K562 (cell line): ENCODE measurements around the gene DCHS2. TPM values are rescaled to one million over a fixed set of nuclear protein-coding genes. Genes with fewer than 3 reads are reported as not detected.

Experiments used
- ATF6 ChIP-seq: sonication (generic); formaldehyde crosslinking; IDR thresholded peaks from 2 replicates; pipeline ENCODE4 v1.4.0; 2020; ENCODE audit warnings: mild to moderate bottlenecking, missing genetic modification reagents
- BHLHE40 ChIP-seq: IDR thresholded peaks from 2 replicates; pipeline ENCODE4 v1.6.1; 2011; ENCODE audit warnings: low read length, improper control_type of control experiment
- CBFA2T3 ChIP-seq: fragments of 450-650 bp; IDR thresholded peaks from 2 replicates; pipeline ENCODE4 v1.6.1; 2017
- FOXM1 ChIP-seq, 2 experiments: fragments of 450-650 bp in 1 of 2; sonication (generic) in 1 of 2; formaldehyde crosslinking in 1 of 2; IDR thresholded peaks; 2 replicates each; pipeline versions ENCODE4 v1.6.1 to v1.9.0; 2017 to 2022; ENCODE audit warnings: low read depth in 2 of 2, mild to moderate bottlenecking in 2 of 2, missing genetic modification reagents in 1 of 2, moderate library complexity in 1 of 2
- GATAD2A ChIP-seq: fragments of 450-650 bp; IDR thresholded peaks from 2 replicates; pipeline ENCODE4 v1.6.1; 2017
- LARP7 ChIP-seq: fragments of 450-650 bp; IDR thresholded peaks from 2 replicates; pipeline ENCODE4 v1.6.1; 2016
- MCM2 ChIP-seq: fragments of 450-650 bp; IDR thresholded peaks from 2 replicates; pipeline ENCODE4 v1.6.1; 2017; ENCODE audit warnings: low read depth, mild to moderate bottlenecking
- NCOA4 ChIP-seq: fragments of 450-650 bp; IDR thresholded peaks from 2 replicates; pipeline ENCODE4 v1.6.1; 2018; ENCODE audit warnings: mild to moderate bottlenecking; ENCODE audit not compliant: partially characterized antibody
- NFIC ChIP-seq: fragments of 450-650 bp; IDR thresholded peaks from 2 replicates; pipeline ENCODE4 v1.6.1; 2017; ENCODE audit warnings: mild to moderate bottlenecking, inconsistent platforms
- NUFIP1 ChIP-seq: fragments of 450-650 bp; IDR thresholded peaks from 2 replicates; pipeline ENCODE4 v1.6.1; 2018; ENCODE audit not compliant: partially characterized antibody
- RNF2 ChIP-seq: sonication (generic); IDR thresholded peaks from 2 replicates; pipeline ENCODE4 v1.6.1; 2016
- SMARCA4 ChIP-seq: fragments of 450-650 bp; IDR thresholded peaks from 2 replicates; pipeline ENCODE4 v1.6.1; 2016
- SMARCC2 ChIP-seq: fragments of 450-650 bp; IDR thresholded peaks from 2 replicates; pipeline ENCODE4 v1.6.1; 2017; ENCODE audit warnings: antibody characterized with exemption, moderate library complexity, mild to moderate bottlenecking, low read depth
- STAT5A ChIP-seq: IDR thresholded peaks from 2 replicates; pipeline ENCODE4 v1.6.1; 2012; ENCODE audit warnings: low read length, inconsistent platforms, borderline replicate concordance
- TEAD2 ChIP-seq: fragments of 450-650 bp; IDR thresholded peaks from 2 replicates; pipeline ENCODE4 v1.6.1; 2016; ENCODE audit warnings: missing genetic modification characterization, control low read depth, missing compliant biosample characterization
- TRIM25 ChIP-seq: fragments of 450-650 bp; IDR thresholded peaks from 2 replicates; pipeline ENCODE4 v1.7.0; 2016; ENCODE audit warnings: borderline replicate concordance
- U2AF2 ChIP-seq: fragments of 200-400 bp; formaldehyde crosslinking; optimal IDR thresholded peaks from 2 replicates; pipeline ENCODE3; 2017; ENCODE audit warnings: low read depth, mild to moderate bottlenecking, low read length
- VEZF1 ChIP-seq: fragments of 200-800 bp; sonication (Bioruptor generic); IDR thresholded peaks from 2 replicates; pipeline ENCODE4 v1.6.1; 2017; ENCODE audit warnings: missing genetic modification characterization, missing compliant biosample characterization
- ZNF324 ChIP-seq: fragments of 250-450 bp; sonication (Bioruptor Pico); IDR thresholded peaks from 2 replicates; pipeline ENCODE4 v1.4.0; 2020; ENCODE audit warnings: mild to moderate bottlenecking
- ZNF444 ChIP-seq: fragments of 250-450 bp; sonication (Bioruptor Pico); IDR thresholded peaks from 2 replicates; pipeline ENCODE4 v1.4.0; 2020; ENCODE audit warnings: mild to moderate bottlenecking, moderate library complexity
- ZZZ3 ChIP-seq: fragments of 450-650 bp; IDR thresholded peaks from 2 replicates; pipeline ENCODE4 v1.6.1; 2016; ENCODE audit warnings: antibody characterized with exemption, mild to moderate bottlenecking, moderate library complexity
- polyA plus RNA-seq, 8 experiments: library from polyadenylated mRNA; depleted of rRNA in 4 of 8; stranded (reverse) in 5 of 8; unstranded in 3 of 8; fragments of >200 nt; fragmentation: Nextera tagmentation in 2 of 8; fragmentation: Illumina TruSeq in 1 of 8; extraction: Ambion mirVana in 2 of 8; extraction: Trizol in 1 of 8; gene quantifications; 2 replicates each; pipeline versions ENCODE4 v1.2.1 to v1.2.3, GENCODE V29; 2011 to 2014; ENCODE audit warnings: inconsistent platforms in 1 of 8, missing spikeins in 1 of 8
- total RNA-seq, 7 experiments: library from RNA; depleted of rRNA in 6 of 7; stranded (reverse); fragments of >200 nt in 6 of 7; fragmentation: Illumina TruSeq in 2 of 7; extraction: Trizol in 2 of 7; gene quantifications; 2 replicates each; pipeline versions ENCODE4 v1.2.1 to v1.2.3, GENCODE V29; 2011 to 2021; ENCODE audit warnings: low replicate concordance in 1 of 7
- TF ChIP-seq, protein P1 (sequence below), 3 experiments: fragments of 200-800 bp in 1 of 3; fragments of 250-450 bp in 1 of 3; fragments of 450-650 bp in 1 of 3; sonication (Bioruptor Pico) in 1 of 3; sonication (Bioruptor generic) in 1 of 3; formaldehyde crosslinking in 1 of 3; IDR thresholded peaks; 2 replicates each; pipeline versions ENCODE4 v1.6.1 to v1.8.0; 2016 to 2022; ENCODE audit warnings: mild to moderate bottlenecking in 2 of 3, missing genetic modification characterization in 2 of 3, missing compliant biosample characterization in 1 of 3, moderate library complexity in 1 of 3

The DCHS2 gene
- total and polyA plus RNA-seq, 9 of the 15 experiments (the other 6 are each of a cell fraction or from before 2014, with no cell fraction given) = 0.49 to 7.1 (median 5.3) TPM

DNA sequence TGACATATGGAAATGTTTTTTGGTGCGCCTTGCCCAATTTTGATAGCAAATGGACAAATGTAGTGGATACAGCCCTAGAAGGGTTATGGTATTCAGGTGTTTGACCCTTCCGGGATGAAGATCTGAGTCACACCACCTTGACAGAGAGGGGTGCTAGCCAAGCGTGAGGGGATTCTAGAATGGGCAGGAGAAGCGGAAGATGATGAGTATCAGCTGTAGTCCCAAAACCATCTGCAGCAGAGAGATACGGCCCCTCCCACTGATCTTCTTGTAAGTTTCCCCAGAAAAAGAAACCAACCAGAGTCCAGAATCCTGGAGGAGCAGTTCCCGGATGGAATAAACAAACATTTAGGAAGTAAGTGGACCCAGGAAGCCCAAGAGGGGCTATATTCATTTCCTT lies 18.1 kb downstream of the DCHS2 start (continued):
- TF ChIP-seq, protein P1, sequence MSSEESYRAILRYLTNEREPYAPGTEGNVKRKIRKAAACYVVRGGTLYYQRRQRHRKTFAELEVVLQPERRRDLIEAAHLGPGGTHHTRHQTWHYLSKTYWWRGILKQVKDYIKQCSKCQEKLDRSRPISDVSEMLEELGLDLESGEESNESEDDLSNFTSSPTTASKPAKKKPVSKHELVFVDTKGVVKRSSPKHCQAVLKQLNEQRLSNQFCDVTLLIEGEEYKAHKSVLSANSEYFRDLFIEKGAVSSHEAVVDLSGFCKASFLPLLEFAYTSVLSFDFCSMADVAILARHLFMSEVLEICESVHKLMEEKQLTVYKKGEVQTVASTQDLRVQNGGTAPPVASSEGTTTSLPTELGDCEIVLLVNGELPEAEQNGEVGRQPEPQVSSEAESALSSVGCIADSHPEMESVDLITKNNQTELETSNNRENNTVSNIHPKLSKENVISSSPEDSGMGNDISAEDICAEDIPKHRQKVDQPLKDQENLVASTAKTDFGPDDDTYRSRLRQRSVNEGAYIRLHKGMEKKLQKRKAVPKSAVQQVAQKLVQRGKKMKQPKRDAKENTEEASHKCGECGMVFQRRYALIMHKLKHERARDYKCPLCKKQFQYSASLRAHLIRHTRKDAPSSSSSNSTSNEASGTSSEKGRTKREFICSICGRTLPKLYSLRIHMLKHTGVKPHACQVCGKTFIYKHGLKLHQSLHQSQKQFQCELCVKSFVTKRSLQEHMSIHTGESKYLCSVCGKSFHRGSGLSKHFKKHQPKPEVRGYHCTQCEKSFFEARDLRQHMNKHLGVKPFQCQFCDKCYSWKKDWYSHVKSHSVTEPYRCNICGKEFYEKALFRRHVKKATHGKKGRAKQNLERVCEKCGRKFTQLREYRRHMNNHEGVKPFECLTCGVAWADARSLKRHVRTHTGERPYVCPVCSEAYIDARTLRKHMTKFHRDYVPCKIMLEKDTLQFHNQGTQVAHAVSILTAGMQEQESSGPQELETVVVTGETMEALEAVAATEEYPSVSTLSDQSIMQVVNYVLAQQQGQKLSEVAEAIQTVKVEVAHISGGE (CRISPR knock-in tag; IDR thresholded peaks at IDR 0.05) = 0 out of 6 replicates have a peak, but pooled peaks of 1 of the 3 experiments have one; percentile 11
- TF ChIP-seq ZNF324 (CRISPR knock-in tag) (no peak), TEAD2 (tag) (no peak), CBFA2T3 (peak; percentile 86), NCOA4 (no peak), SMARCC2 (peak; percentile 68; the same call in 1 of the 2 replicates), LARP7 (no peak), TRIM25 (no peak), NUFIP1 (no peak), U2AF2 (no peak), RNF2 (peak; percentile 35; the same call in 1 of the 2 replicates), ZZZ3 (no peak), GATAD2A (0 out of 2 replicates have a peak, but pooled peaks have one; percentile 34), BHLHE40 (peak; percentile 54), MCM2 (no peak), ATF6 (CRISPR knock-in tag) (no peak), VEZF1 (CRISPR knock-in tag) (peak; percentile 52; the same call in 1 of the 2 replicates), STAT5A (peak; percentile 57), FOXM1 (IDR thresholded peaks at IDR 0.05; ENCODE audit: low read depth) (peak; percentile 43; the same call in 1 of the 2 replicates), FOXM1 (CRISPR knock-in tag; IDR thresholded peaks at IDR 0.05; ENCODE audit: low read depth) (no peak), SMARCA4 (peak; percentile 87), NFIC (peak; percentile 36; the same call in 1 of the 2 replicates), ZNF444 (CRISPR knock-in tag) (no peak)
